ENCODE data around the gene NPTN. TPM values are rescaled to one million over a fixed set of nuclear protein-coding genes. Genes with fewer than 3 reads are reported as not detected.

Gene NPTN
- total RNA-seq, 2 donors from 2014 or later, result 85.4 to 110 TPM

GRCh38 chr15:73607843-73608242 is 25.3 kb downstream of the NPTN start:
- H3K27ac ChIP-seq (ENCODE audit: low read depth, low read length), result no peak overlapping the region
- no peaks in the 10 kb centered on the region for H3K9me3 ChIP-seq (ENCODE audit: control insufficient read depth, low read length)
- no peak overlapping the region for H3K4me3 ChIP-seq (ENCODE audit: low read length)
- no peaks in the 10 kb centered on the region for H3K27me3 ChIP-seq (ENCODE audit: control insufficient read depth, insufficient read depth, low read length, poor library complexity, severe bottlenecking)
- no peak overlapping the region for H3K27ac Mint-ChIP-seq
- no peaks in the 10 kb centered on the region for H3K4me1 ChIP-seq (ENCODE audit: control insufficient read depth, insufficient read depth, low read length)
- no peaks in the 10 kb centered on the region for H3K36me3 ChIP-seq (ENCODE audit: control insufficient read depth, insufficient read depth, low read length)
- no peak overlapping the region for H3K4me3 Mint-ChIP-seq
- peaks cover 46% of the 10 kb centered on the region for H3K4me1 Mint-ChIP-seq
- H3K27me3 Mint-ChIP-seq (ENCODE audit: insufficient read depth), result peaks cover 3% of the 10 kb centered on the region
- peaks cover 1% of the 10 kb centered on the region for H3K9me3 Mint-ChIP-seq
- no peak overlapping the region for H3K9ac ChIP-seq (ENCODE audit: extremely low read depth, low read length, poor library complexity, severe bottlenecking)
- no peak for DNase-seq
- 100% methylated on average over 1 of the region's 1 CpG for WGBS, 2 experiments (ENCODE audit: insufficient coverage in 1 of 2, insufficient read length in 1 of 2)
- H3K36me3 Mint-ChIP-seq (ENCODE audit: low read depth), result peaks cover 5% of the 10 kb centered on the region
- no peak for TF ChIP-seq CTCF (conservative IDR thresholded peaks at IDR 0.05)

GRCh38 chr15:73607405-73607804 is 25.8 kb downstream of the NPTN start:
- H3K4me3 Mint-ChIP-seq, result no peak overlapping the region
- Histone ChIP-seq H3K9me3 (ENCODE audit: control insufficient read depth, low read length) (no peaks in the 10 kb centered on the region), H3K4me3 (ENCODE audit: low read length) (no peak overlapping the region), H3K9ac (ENCODE audit: extremely low read depth, low read length, poor library complexity, severe bottlenecking) (no peak overlapping the region), H3K36me3 (ENCODE audit: control insufficient read depth, insufficient read depth, low read length) (no peaks in the 10 kb centered on the region), H3K27ac (ENCODE audit: low read depth, low read length) (no peak overlapping the region), H3K4me1 (ENCODE audit: control insufficient read depth, insufficient read depth, low read length) (peaks cover 2% of the 10 kb centered on the region), H3K27me3 (ENCODE audit: control insufficient read depth, insufficient read depth, low read length, poor library complexity, severe bottlenecking) (no peaks in the 10 kb centered on the region)
- H3K27me3 Mint-ChIP-seq (ENCODE audit: insufficient read depth), result peaks cover 3% of the 10 kb centered on the region
- peaks cover 1% of the 10 kb centered on the region for H3K9me3 Mint-ChIP-seq
- H3K27ac Mint-ChIP-seq, result no peak overlapping the region
- H3K4me1 Mint-ChIP-seq, result peaks cover 46% of the 10 kb centered on the region
- 85 to 100% methylated on average over 1 to 2 of the region's 2 CpGs for WGBS, 2 experiments (ENCODE audit: insufficient coverage in 1 of 2, insufficient read length in 1 of 2)
- peaks cover 5% of the 10 kb centered on the region for H3K36me3 Mint-ChIP-seq (ENCODE audit: low read depth)
- no peak for TF ChIP-seq CTCF (conservative IDR thresholded peaks at IDR 0.05)
- DNase-seq, result no peak

- peak overlapping the region; percentile 27 for H3K4me3 Mint-ChIP-seq
- Histone ChIP-seq H3K27me3 (ENCODE audit: control insufficient read depth, insufficient read depth, low read length, poor library complexity, severe bottlenecking) (no peaks in the 10 kb centered on the region), H3K4me3 (ENCODE audit: low read length) (no peak overlapping the region), H3K9me3 (ENCODE audit: control insufficient read depth, low read length) (no peaks in the 10 kb centered on the region), H3K4me1 (ENCODE audit: control insufficient read depth, insufficient read depth, low read length) (peaks cover 12% of the 10 kb centered on the region), H3K27ac (ENCODE audit: low read depth, low read length) (no peak overlapping the region), H3K36me3 (ENCODE audit: control insufficient read depth, insufficient read depth, low read length) (no peaks in the 10 kb centered on the region), H3K9ac (ENCODE audit: extremely low read depth, low read length, poor library complexity, severe bottlenecking) (no peak overlapping the region)
- peak; percentile 67 for DNase-seq
- peaks cover 5% of the 10 kb centered on the region for H3K36me3 Mint-ChIP-seq (ENCODE audit: low read depth)
- WGBS, 2 experiments (ENCODE audit: insufficient coverage in 1 of 2, insufficient read length in 1 of 2), result 84 to 85% methylated on average over 5 of the region's 5 CpGs
- H3K9me3 Mint-ChIP-seq, result no peaks in the 10 kb centered on the region
- peaks cover 46% of the 10 kb centered on the region for H3K4me1 Mint-ChIP-seq
- TF ChIP-seq CTCF (conservative IDR thresholded peaks at IDR 0.05), result no peak
- peaks cover 3% of the 10 kb centered on the region for H3K27me3 Mint-ChIP-seq (ENCODE audit: insufficient read depth)
- H3K27ac Mint-ChIP-seq, result peak overlapping the region; percentile 92
These were observed 27.3 kb downstream of the NPTN start for GRCh38 chr15:73605759-73606436.

Measured in endodermal cell (in vitro differentiated cells).